Measurements from ENCODE around the gene USP20. TPM values are rescaled to one million over a fixed set of nuclear protein-coding genes. Genes with fewer than 3 reads are reported as not detected.

USP20 gene
- total RNA-seq, 1 experiment from 2014 or later = 16.8 TPM

- POLR2A ChIA-PET = no interaction called here
- intact Hi-C loops (cut with micrococcal nuclease) = no loop called here
Observed at GRCh38 chr9:129850821-129851550, 15.7 kb downstream of the USP20 start.

GRCh38 chr9:129851821-129852220 is 16.6 kb downstream of the USP20 start:
- no peak overlapping the region for H3K27ac ChIP-seq (ENCODE audit: low read depth, low read length)
- H2AFZ ChIP-seq (ENCODE audit: low read depth, low read length, poor library complexity, severe bottlenecking) = no peak overlapping the region
- no peak overlapping the region for H3K4me3 ChIP-seq (replicated peaks in 1 of 2; ENCODE audit: low read depth in 1 of 2, low read length in 2 of 2)
- ChIA-PET POLR2A (no interaction called here), CTCF (no interaction called here), RAD21 (ENCODE audit: low non-redundant PET in 1 of 2, low total read pairs in 2 of 2, uncharacterized antibody in 2 of 2, unreplicated experiment in 2 of 2) (interaction anchor here in 1 of 2 experiments (0.7 kb wide), 1 partner anchor 191 kb away, joined by 4 read pairs; no protein-coding TSS in a partner anchor)
- intact Hi-C loops (cut with micrococcal nuclease) = no loop called here
- H3K27me3 ChIP-seq (ENCODE audit: insufficient read depth, low read length) = no peaks in the 10 kb centered on the region
- H4K20me1 ChIP-seq (ENCODE audit: insufficient read depth) = no peaks in the 10 kb centered on the region
- no peaks in the 10 kb centered on the region for H3K9me3 ChIP-seq (ENCODE audit: control insufficient read depth in 1 of 2, insufficient read depth in 1 of 2, low read depth in 1 of 2, low read length in 2 of 2)
- no peaks in the 10 kb centered on the region for H3K9me2 ChIP-seq (ENCODE audit: insufficient read depth)
- H3K9ac ChIP-seq (ENCODE audit: low read length) = no peak overlapping the region
- no peak overlapping the region for H3K4me2 ChIP-seq (ENCODE audit: low read length)
- H3K36me3 ChIP-seq (ENCODE audit: control insufficient read depth in 1 of 2, insufficient read depth in 2 of 2, low read length in 2 of 2) = peaks cover 0 to 4% of the 10 kb centered on the region in 2 experiments; a peak in 1 of 4 replicates
- H3K4me1 ChIP-seq (ENCODE audit: control insufficient read depth in 1 of 2, insufficient read depth in 2 of 2, low read length in 2 of 2) = no peaks in the 10 kb centered on the region
- BruUV-seq (replicated peaks) = no TSS peak
- DNase-seq (ENCODE audit: low read depth, low spot score) = no peak
- H3K79me2 ChIP-seq (ENCODE audit: insufficient read depth, low read length) = no peaks in the 10 kb centered on the region
- ATAC-seq = no peak
- TF ChIP-seq CBX3 (IDR thresholded peaks at IDR 0.05; ENCODE audit: low read depth) (no peak), ATF3 (IDR thresholded peaks at IDR 0.05) (no peak), FOSL1 (IDR thresholded peaks at IDR 0.05; ENCODE audit: low read depth) (no peak), RAD21 (IDR thresholded peaks at IDR 0.05; ENCODE audit: low read depth) (no peak), ZBTB33 (IDR thresholded peaks at IDR 0.05; ENCODE audit: extremely low read depth, insufficient replicate concordance, low read length) (no peak), POLR2A (IDR thresholded peaks at IDR 0.05; ENCODE audit: borderline replicate concordance, extremely low read depth, insufficient read depth, insufficient read length) (no peak), JUND (IDR thresholded peaks at IDR 0.05) (no peak), ZNF274 (IDR thresholded peaks at IDR 0.05; ENCODE audit: low read depth, low read length) (no peak), TCF7L2 (IDR thresholded peaks at IDR 0.05; ENCODE audit: borderline replicate concordance, extremely low read depth, insufficient read depth, insufficient read length) (no peak)

More at GRCh38 chr9:129850821-129851550, 15.7 kb downstream of the USP20 start:
- Histone ChIP-seq H3K4me3 (replicated peaks in 1 of 2; ENCODE audit: low read depth in 1 of 2, low read length in 2 of 2) (no peak overlapping the region), H3K36me3 (ENCODE audit: control insufficient read depth in 1 of 2, insufficient read depth in 2 of 2, low read length in 2 of 2) (peaks cover 0 to 4% of the 10 kb centered on the region in 2 experiments; a peak in 1 of 4 replicates), H3K9ac (ENCODE audit: low read length) (no peak overlapping the region), H3K4me2 (ENCODE audit: low read length) (no peak overlapping the region), H3K4me1 (ENCODE audit: control insufficient read depth in 1 of 2, insufficient read depth in 2 of 2, low read length in 2 of 2) (no peaks in the 10 kb centered on the region), H3K27me3 (ENCODE audit: insufficient read depth, low read length) (no peaks in the 10 kb centered on the region), H3K9me3 (ENCODE audit: control insufficient read depth in 1 of 2, insufficient read depth in 1 of 2, low read depth in 1 of 2, low read length in 2 of 2) (no peaks in the 10 kb centered on the region), H2AFZ (ENCODE audit: low read depth, low read length, poor library complexity, severe bottlenecking) (no peak overlapping the region), H4K20me1 (ENCODE audit: insufficient read depth) (no peaks in the 10 kb centered on the region), H3K27ac (ENCODE audit: low read depth, low read length) (no peak overlapping the region), H3K9me2 (ENCODE audit: insufficient read depth) (no peaks in the 10 kb centered on the region), H3K79me2 (ENCODE audit: insufficient read depth, low read length) (no peaks in the 10 kb centered on the region)
- CTCF ChIA-PET = no interaction called here
- no peak for DNase-seq (ENCODE audit: low read depth, low spot score)
- BruUV-seq (replicated peaks) = no TSS peak
- no peak for ATAC-seq
- no peak for TF ChIP-seq SRF (IDR thresholded peaks at IDR 0.05; ENCODE audit: low read depth)
- no peak for TF ChIP-seq ZBTB33 (IDR thresholded peaks at IDR 0.05; ENCODE audit: extremely low read depth, insufficient replicate concordance, low read length)
- TF ChIP-seq ELF1 (IDR thresholded peaks at IDR 0.05; ENCODE audit: borderline replicate concordance, low read depth) = no peak
- RAD21 ChIA-PET (ENCODE audit: low non-redundant PET in 1 of 2, low total read pairs in 2 of 2, uncharacterized antibody in 2 of 2, unreplicated experiment in 2 of 2) = interaction anchor here in 1 of 2 experiments (0.7 kb wide), 1 partner anchor 192 kb away, joined by 4 read pairs; no protein-coding TSS in a partner anchor

Data from HCT116 (cell line).